Measurements from ENCODE around the gene HDAC6. TPM values are rescaled to one million over a fixed set of nuclear protein-coding genes. Genes with fewer than 3 reads are reported as not detected.

Gene HDAC6
- polyA plus RNA-seq, 1 donor from 2014 or later = 161 TPM

GRCh38 chrX:48831136-48831908 lies 29.5 kb downstream of the HDAC6 start:
- Histone ChIP-seq H3K79me2 (replicated peaks; ENCODE audit: insufficient read depth, low read length) (peaks cover 20% of the 10 kb centered on the region), H3F3A (ENCODE audit: insufficient read depth, low read length, poor library complexity, severe bottlenecking) (no peaks in the 10 kb centered on the region), H3K4me2 (ENCODE audit: low read length) (no peak overlapping the region), H3K4me3 (ENCODE audit: low read length) (peak overlapping the region; percentile 84), H3K27ac (ENCODE audit: low read length) (no peak overlapping the region), H3K9me2 (ENCODE audit: insufficient read depth, low read length) (no peaks in the 10 kb centered on the region), H2AFZ (ENCODE audit: low read depth, low read length) (no peak overlapping the region), H4K20me1 (ENCODE audit: insufficient read depth) (no peaks in the 10 kb centered on the region), H3K27me3 (ENCODE audit: insufficient read depth, low read depth, low read length) (peaks cover 12% of the 10 kb centered on the region), H3K9me3 (ENCODE audit: low read length) (no peaks in the 10 kb centered on the region), H3K36me3 (ENCODE audit: insufficient read depth, low read length) (no peaks in the 10 kb centered on the region), H3K9ac (ENCODE audit: low read length) (peak overlapping the region; percentile 16)
- no peak for TF ChIP-seq RAD21 (conservative IDR thresholded peaks at IDR 0.05)
- TF ChIP-seq POLR2AphosphoS5 (IDR thresholded peaks at IDR 0.05) = no peak
- no peak for TF ChIP-seq EP300 (conservative IDR thresholded peaks at IDR 0.05; ENCODE audit: poor library complexity, severe bottlenecking)
- TF ChIP-seq MXI1 (conservative IDR thresholded peaks at IDR 0.05; ENCODE audit: poor library complexity, severe bottlenecking) = no peak
- no peak for TF ChIP-seq EZH2 (IDR thresholded peaks at IDR 0.05; ENCODE audit: borderline replicate concordance, insufficient read depth, low read length, poor library complexity, severe bottlenecking)
- TF ChIP-seq, protein P1, sequence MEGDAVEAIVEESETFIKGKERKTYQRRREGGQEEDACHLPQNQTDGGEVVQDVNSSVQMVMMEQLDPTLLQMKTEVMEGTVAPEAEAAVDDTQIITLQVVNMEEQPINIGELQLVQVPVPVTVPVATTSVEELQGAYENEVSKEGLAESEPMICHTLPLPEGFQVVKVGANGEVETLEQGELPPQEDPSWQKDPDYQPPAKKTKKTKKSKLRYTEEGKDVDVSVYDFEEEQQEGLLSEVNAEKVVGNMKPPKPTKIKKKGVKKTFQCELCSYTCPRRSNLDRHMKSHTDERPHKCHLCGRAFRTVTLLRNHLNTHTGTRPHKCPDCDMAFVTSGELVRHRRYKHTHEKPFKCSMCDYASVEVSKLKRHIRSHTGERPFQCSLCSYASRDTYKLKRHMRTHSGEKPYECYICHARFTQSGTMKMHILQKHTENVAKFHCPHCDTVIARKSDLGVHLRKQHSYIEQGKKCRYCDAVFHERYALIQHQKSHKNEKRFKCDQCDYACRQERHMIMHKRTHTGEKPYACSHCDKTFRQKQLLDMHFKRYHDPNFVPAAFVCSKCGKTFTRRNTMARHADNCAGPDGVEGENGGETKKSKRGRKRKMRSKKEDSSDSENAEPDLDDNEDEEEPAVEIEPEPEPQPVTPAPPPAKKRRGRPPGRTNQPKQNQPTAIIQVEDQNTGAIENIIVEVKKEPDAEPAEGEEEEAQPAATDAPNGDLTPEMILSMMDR (IDR thresholded peaks at IDR 0.05; ENCODE audit: poor library complexity, severe bottlenecking) = no peak
- TF ChIP-seq REST (IDR thresholded peaks at IDR 0.05; ENCODE audit: borderline replicate concordance) = no peak
- TF ChIP-seq TAF1 (IDR thresholded peaks at IDR 0.05; ENCODE audit: low read depth) = no peak
- TF ChIP-seq SMC3 (conservative IDR thresholded peaks at IDR 0.05; ENCODE audit: poor library complexity) = no peak

DNA sequence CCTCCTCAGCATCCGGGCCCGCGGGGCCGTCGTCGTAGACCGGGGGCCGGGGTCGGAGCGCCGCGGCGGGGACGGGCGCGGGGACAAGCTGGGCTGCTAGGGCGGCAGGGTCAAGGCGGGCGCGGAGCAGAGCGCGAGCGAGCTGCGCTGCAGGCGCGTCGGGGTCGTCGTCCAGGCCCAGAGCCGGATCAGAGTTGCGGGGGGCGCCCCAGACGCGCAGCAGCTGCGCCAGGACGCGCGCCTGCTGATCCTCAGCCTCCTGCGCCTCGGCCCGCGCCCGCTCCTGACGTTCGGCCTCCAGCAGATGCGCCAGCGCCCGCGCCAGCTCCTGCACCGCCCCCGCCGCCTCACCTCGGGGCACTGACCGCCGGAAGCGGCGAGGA lies 30.0 kb downstream of the HDAC6 start:
- no peak overlapping the region for H3K4me2 ChIP-seq (ENCODE audit: low read length)
- H2AFZ ChIP-seq (ENCODE audit: low read depth, low read length) = no peak overlapping the region
- no peaks in the 10 kb centered on the region for H3K9me3 ChIP-seq (ENCODE audit: low read length)
- H3K9me2 ChIP-seq (ENCODE audit: insufficient read depth, low read length) = no peaks in the 10 kb centered on the region
- H3K27ac ChIP-seq (ENCODE audit: low read length) = no peak overlapping the region
- TF ChIP-seq POLR2AphosphoS5 (IDR thresholded peaks at IDR 0.05) = no peak
- TF ChIP-seq, protein P1 (IDR thresholded peaks at IDR 0.05; ENCODE audit: poor library complexity, severe bottlenecking) = no peak
- TF ChIP-seq REST (IDR thresholded peaks at IDR 0.05; ENCODE audit: borderline replicate concordance) = no peak
- no peak for TF ChIP-seq TAF1 (IDR thresholded peaks at IDR 0.05; ENCODE audit: low read depth)
- TF ChIP-seq EP300 (conservative IDR thresholded peaks at IDR 0.05; ENCODE audit: poor library complexity, severe bottlenecking) = no peak
- no peak for TF ChIP-seq RAD21 (conservative IDR thresholded peaks at IDR 0.05)
- TF ChIP-seq EZH2 (IDR thresholded peaks at IDR 0.05; ENCODE audit: borderline replicate concordance, insufficient read depth, low read length, poor library complexity, severe bottlenecking) = no peak
- no peak for TF ChIP-seq MXI1 (conservative IDR thresholded peaks at IDR 0.05; ENCODE audit: poor library complexity, severe bottlenecking)
- no peak for TF ChIP-seq SMC3 (conservative IDR thresholded peaks at IDR 0.05; ENCODE audit: poor library complexity)
- H3K9ac ChIP-seq (ENCODE audit: low read length) = peak overlapping the region; percentile 16
- H3F3A ChIP-seq (ENCODE audit: insufficient read depth, low read length, poor library complexity, severe bottlenecking) = no peaks in the 10 kb centered on the region
- no peaks in the 10 kb centered on the region for H3K36me3 ChIP-seq (ENCODE audit: insufficient read depth, low read length)
- H3K4me3 ChIP-seq (ENCODE audit: low read length) = peak overlapping the region; percentile 84
- H3K79me2 ChIP-seq (replicated peaks; ENCODE audit: insufficient read depth, low read length) = peaks cover 20% of the 10 kb centered on the region
- no peaks in the 10 kb centered on the region for H4K20me1 ChIP-seq (ENCODE audit: insufficient read depth)
- peaks cover 12% of the 10 kb centered on the region for H3K27me3 ChIP-seq (ENCODE audit: insufficient read depth, low read depth, low read length)

Data from neural cell (in vitro differentiated cells).